Ishikawa (cell line): ENCODE measurements around the gene GALNT4.

Experiments
- CEBPB ChIP-seq: IDR thresholded peaks from 2 replicates; pipeline ENCODE4 v1.6.1; 2012
- CREB1 ChIP-seq: IDR thresholded peaks from 2 replicates; pipeline ENCODE4 v1.6.1; 2012; ENCODE audit warnings: low read depth
- EGR1 ChIP-seq: IDR thresholded peaks from 2 replicates; pipeline ENCODE4 v1.6.1; 2012
- EP300 ChIP-seq: IDR thresholded peaks from 2 replicates; pipeline ENCODE4 v1.6.1; 2012; ENCODE audit warnings: borderline replicate concordance
- FOXM1 ChIP-seq: IDR thresholded peaks from 2 replicates; pipeline ENCODE4 v1.6.1; 2012; ENCODE audit warnings: low read depth, borderline replicate concordance
- MAX ChIP-seq: IDR thresholded peaks from 2 replicates; pipeline ENCODE4 v1.6.1; 2012
- NFIC ChIP-seq: IDR thresholded peaks from 2 replicates; pipeline ENCODE4 v1.6.1; 2012
- RAD21 ChIP-seq: IDR thresholded peaks from 2 replicates; pipeline ENCODE4 v1.6.1; 2012; ENCODE audit warnings: low read depth
- REST ChIP-seq: IDR thresholded peaks from 2 replicates; pipeline ENCODE4 v1.6.1; 2012; ENCODE audit warnings: low read depth, mild to moderate bottlenecking
- TAF1 ChIP-seq: IDR thresholded peaks from 2 replicates; pipeline ENCODE4 v1.6.1; 2012; ENCODE audit warnings: low read depth, mild to moderate bottlenecking
- TCF12 ChIP-seq: IDR thresholded peaks from 2 replicates; pipeline ENCODE4 v1.6.1; 2012; ENCODE audit warnings: low read depth
- TEAD4 ChIP-seq: IDR thresholded peaks from 2 replicates; pipeline ENCODE4 v1.6.1; 2012
- USF1 ChIP-seq: IDR thresholded peaks from 2 replicates; pipeline ENCODE4 v1.6.1; 2012
- YY1 ChIP-seq: IDR thresholded peaks from 2 replicates; pipeline ENCODE4 v1.6.1; 2012; ENCODE audit warnings: low read depth
- ZBTB7A ChIP-seq: IDR thresholded peaks from 2 replicates; pipeline ENCODE4 v1.6.1; 2012; ENCODE audit warnings: low read depth

GALNT4 gene

GRCh38 chr12:89476232-89476631 lies 48.4 kb downstream of the GALNT4 start:
- TF ChIP-seq TEAD4 (no peak), CEBPB (no peak), CREB1 (no peak), YY1 (no peak), REST (no peak), FOXM1 (no peak), TCF12 (no peak), USF1 (no peak), NFIC (no peak), MAX (no peak), ZBTB7A (no peak)

- TF ChIP-seq TEAD4: no peak
- no peak for TF ChIP-seq CREB1
- TF ChIP-seq CEBPB: no peak
- no peak for TF ChIP-seq EP300
- no peak for TF ChIP-seq NFIC
- no peak for TF ChIP-seq ZBTB7A
- TF ChIP-seq USF1: no peak
- no peak for TF ChIP-seq TCF12
- TF ChIP-seq REST: no peak
- TF ChIP-seq EGR1: no peak
- TF ChIP-seq FOXM1: no peak
Observed at GRCh38 chr12:89475203-89475990, 49.2 kb downstream of the GALNT4 start.

- no peak for TF ChIP-seq ZBTB7A
- TF ChIP-seq TEAD4: no peak
- TF ChIP-seq EP300: no peak
- TF ChIP-seq NFIC: no peak
- no peak for TF ChIP-seq FOXM1
- no peak for TF ChIP-seq TAF1
- TF ChIP-seq CREB1: no peak
- TF ChIP-seq REST: no peak
- no peak for TF ChIP-seq RAD21
- TF ChIP-seq YY1: no peak
- no peak for TF ChIP-seq CEBPB
- no peak for TF ChIP-seq TCF12
- TF ChIP-seq MAX: no peak
- TF ChIP-seq USF1: no peak
- TF ChIP-seq EGR1: no peak
Observed at GRCh38 chr12:89474615-89475014, 50.0 kb downstream of the GALNT4 start.
